ENCODE data around the gene UBE2H. TPM values are rescaled to one million over a fixed set of nuclear protein-coding genes. Genes with fewer than 3 reads are reported as not detected.

The UBE2H gene
- polyA plus RNA-seq, 1 donor (not counting 4 experiments of a cell fraction or from before 2014, with no cell fraction given) = 130 TPM

DNA sequence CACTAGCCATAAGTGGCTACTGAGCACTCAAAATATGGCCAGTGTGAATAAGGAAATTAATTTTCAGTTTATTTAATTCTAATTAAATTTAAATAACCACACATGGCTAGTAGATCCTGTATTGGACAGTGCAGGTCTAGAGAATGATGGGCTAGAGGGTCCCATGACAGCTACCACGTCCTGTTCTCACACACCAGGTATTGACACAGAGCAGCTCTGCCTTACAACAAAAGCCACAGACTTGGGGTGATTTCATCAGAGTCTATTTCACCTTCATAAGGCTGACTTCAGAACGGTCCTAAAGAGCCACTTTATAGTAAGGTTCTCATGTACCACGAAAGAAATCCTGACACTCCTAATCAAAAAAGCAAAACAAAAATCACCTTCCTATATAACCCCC lies 111.3 kb downstream of the UBE2H start:
- dilution Hi-C loops (cut with MboI; ENCODE audit: extremely low pct_ligation_motif_present, low sequenced_read_pairs) = no loop called here
- H3K9ac ChIP-seq (ENCODE audit: control insufficient read depth, extremely low read depth, insufficient read depth, low read length) = no peak overlapping the region
- H3K4me3 ChIP-seq (ENCODE audit: control insufficient read depth in 2 of 3, extremely low read depth in 1 of 3, insufficient read depth in 2 of 3, low read depth in 1 of 3, low read length in 3 of 3) = no peak overlapping the region
- FAIRE-seq (no peak), DNase-seq (ENCODE audit: low read depth, low spot score) (no peak)
- peaks cover 3% of the 10 kb centered on the region for H3K9me1 ChIP-seq (ENCODE audit: control insufficient read depth, extremely low read depth, insufficient read depth, low read length)
- peaks cover 34% of the 10 kb centered on the region for H3K4me1 ChIP-seq (ENCODE audit: control insufficient read depth, extremely low read depth, insufficient read depth, low read length)
- H3K27ac ChIP-seq (ENCODE audit: control insufficient read depth, insufficient read depth, low read length) = no peak overlapping the region
- H3K27me3 ChIP-seq (ENCODE audit: control insufficient read depth, extremely low read depth, insufficient read depth, low read length) = no peaks in the 10 kb centered on the region
- no peaks in the 10 kb centered on the region for H4K20me1 ChIP-seq (ENCODE audit: control insufficient read depth, extremely low read depth, insufficient read depth, low read length)
- H3K79me2 ChIP-seq (ENCODE audit: control insufficient read depth, insufficient read depth, low read length) = peaks cover 29% of the 10 kb centered on the region
- H3K4me2 ChIP-seq (ENCODE audit: control insufficient read depth, extremely low read depth, insufficient read depth, low read depth, low read length) = no peak overlapping the region
- no peak overlapping the region for H2AFZ ChIP-seq (ENCODE audit: control insufficient read depth, low read length)
- TF ChIP-seq, protein P1, sequence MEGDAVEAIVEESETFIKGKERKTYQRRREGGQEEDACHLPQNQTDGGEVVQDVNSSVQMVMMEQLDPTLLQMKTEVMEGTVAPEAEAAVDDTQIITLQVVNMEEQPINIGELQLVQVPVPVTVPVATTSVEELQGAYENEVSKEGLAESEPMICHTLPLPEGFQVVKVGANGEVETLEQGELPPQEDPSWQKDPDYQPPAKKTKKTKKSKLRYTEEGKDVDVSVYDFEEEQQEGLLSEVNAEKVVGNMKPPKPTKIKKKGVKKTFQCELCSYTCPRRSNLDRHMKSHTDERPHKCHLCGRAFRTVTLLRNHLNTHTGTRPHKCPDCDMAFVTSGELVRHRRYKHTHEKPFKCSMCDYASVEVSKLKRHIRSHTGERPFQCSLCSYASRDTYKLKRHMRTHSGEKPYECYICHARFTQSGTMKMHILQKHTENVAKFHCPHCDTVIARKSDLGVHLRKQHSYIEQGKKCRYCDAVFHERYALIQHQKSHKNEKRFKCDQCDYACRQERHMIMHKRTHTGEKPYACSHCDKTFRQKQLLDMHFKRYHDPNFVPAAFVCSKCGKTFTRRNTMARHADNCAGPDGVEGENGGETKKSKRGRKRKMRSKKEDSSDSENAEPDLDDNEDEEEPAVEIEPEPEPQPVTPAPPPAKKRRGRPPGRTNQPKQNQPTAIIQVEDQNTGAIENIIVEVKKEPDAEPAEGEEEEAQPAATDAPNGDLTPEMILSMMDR (optimal IDR thresholded peaks at IDR 0.05 in 1 of 3, IDR thresholded peaks at IDR 0.05 in 1 of 3, conservative IDR thresholded peaks at IDR 0.05 in 1 of 3; ENCODE audit: extremely low read depth in 1 of 3, insufficient read depth in 2 of 3, low read length in 3 of 3) = no peak
- no peak for TF ChIP-seq EZH2 (IDR thresholded peaks at IDR 0.05; ENCODE audit: low read length)
- no peaks in the 10 kb centered on the region for H3K9me3 ChIP-seq (ENCODE audit: control insufficient read depth, low read depth, low read length)
- H3K36me3 ChIP-seq (ENCODE audit: control insufficient read depth in 2 of 2, extremely low read depth in 1 of 2, insufficient read depth in 2 of 2, low read length in 2 of 2) = peaks cover 8 to 9% of the 10 kb centered on the region in 2 experiments

DNA sequence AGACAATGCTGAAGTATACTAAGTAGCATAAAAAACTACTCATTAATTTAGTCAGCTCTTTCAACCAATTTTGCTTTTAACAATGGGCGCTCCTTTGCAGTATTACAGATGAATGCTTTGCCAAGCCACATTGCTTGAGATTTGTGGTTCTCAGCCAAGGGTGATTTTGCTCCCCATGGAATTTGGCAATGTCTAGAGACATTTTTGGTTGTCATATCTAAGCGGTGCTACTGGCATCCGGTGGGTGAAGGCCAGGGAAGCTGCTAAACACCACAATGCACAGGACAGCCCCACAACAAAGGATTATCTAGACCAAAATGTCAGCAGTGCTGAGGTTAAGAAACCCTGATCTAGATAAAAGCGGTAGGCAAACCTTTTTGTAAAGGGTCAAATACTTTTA lies 112.0 kb downstream of the UBE2H start:
- H3K9me1 ChIP-seq (ENCODE audit: control insufficient read depth, extremely low read depth, insufficient read depth, low read length) = peaks cover 3% of the 10 kb centered on the region
- no peak overlapping the region for H3K4me3 ChIP-seq (ENCODE audit: control insufficient read depth in 2 of 3, extremely low read depth in 1 of 3, insufficient read depth in 2 of 3, low read depth in 1 of 3, low read length in 3 of 3)
- FAIRE-seq (no peak), DNase-seq (ENCODE audit: low read depth, low spot score) (no peak)
- H2AFZ ChIP-seq (ENCODE audit: control insufficient read depth, low read length) = no peak overlapping the region
- no peak overlapping the region for H3K27ac ChIP-seq (ENCODE audit: control insufficient read depth, insufficient read depth, low read length)
- no peaks in the 10 kb centered on the region for H3K9me3 ChIP-seq (ENCODE audit: control insufficient read depth, low read depth, low read length)
- no peaks in the 10 kb centered on the region for H3K27me3 ChIP-seq (ENCODE audit: control insufficient read depth, extremely low read depth, insufficient read depth, low read length)
- H4K20me1 ChIP-seq (ENCODE audit: control insufficient read depth, extremely low read depth, insufficient read depth, low read length) = no peaks in the 10 kb centered on the region
- no peak overlapping the region for H3K9ac ChIP-seq (ENCODE audit: control insufficient read depth, extremely low read depth, insufficient read depth, low read length)
- dilution Hi-C loops (cut with MboI; ENCODE audit: extremely low pct_ligation_motif_present, low sequenced_read_pairs) = no loop called here
- TF ChIP-seq EZH2 (IDR thresholded peaks at IDR 0.05; ENCODE audit: low read length) = no peak
- TF ChIP-seq, protein P1 (optimal IDR thresholded peaks at IDR 0.05 in 1 of 3, IDR thresholded peaks at IDR 0.05 in 1 of 3, conservative IDR thresholded peaks at IDR 0.05 in 1 of 3; ENCODE audit: extremely low read depth in 1 of 3, insufficient read depth in 2 of 3, low read length in 3 of 3) = no peak
- peaks cover 29% of the 10 kb centered on the region for H3K4me1 ChIP-seq (ENCODE audit: control insufficient read depth, extremely low read depth, insufficient read depth, low read length)
- H3K4me2 ChIP-seq (ENCODE audit: control insufficient read depth, extremely low read depth, insufficient read depth, low read depth, low read length) = no peak overlapping the region
- H3K36me3 ChIP-seq (ENCODE audit: control insufficient read depth in 2 of 2, extremely low read depth in 1 of 2, insufficient read depth in 2 of 2, low read length in 2 of 2) = peaks cover 8 to 11% of the 10 kb centered on the region in 2 experiments
- H3K79me2 ChIP-seq (ENCODE audit: control insufficient read depth, insufficient read depth, low read length) = peaks cover 29% of the 10 kb centered on the region
